KMS-11 (cell line): ENCODE data around the gene CDC27.
"Not testable (repeated sequence)": the region's sequence is repeated elsewhere in the genome, so short reads cannot be mapped to it uniquely, and the experiment has no call there.

Experiments used
- H2AFZ ChIP-seq: fragments of 200-600 bp; sonication (generic); 2 replicates; pipeline ENCODE4 v1.6.1; 2016; ENCODE audit warnings: antibody characterized with exemption, mixed run types, low read depth
- H3K27ac ChIP-seq: fragments of 200-600 bp; sonication (generic); 2 replicates; pipeline ENCODE4 v1.6.1; 2016; ENCODE audit warnings: mild to moderate bottlenecking, mixed run types
- H3K27me3 ChIP-seq: fragments of 200-600 bp; sonication (generic); 2 replicates; pipeline ENCODE4 v1.6.1; 2017; ENCODE audit warnings: mild to moderate bottlenecking, low read depth, mixed run types, moderate library complexity; ENCODE audit not compliant: insufficient read depth
- H3K36me3 ChIP-seq: fragments of 200-600 bp; sonication (generic); 2 replicates; pipeline ENCODE4 v1.6.1; 2017; ENCODE audit warnings: mild to moderate bottlenecking, mixed run types; ENCODE audit not compliant: insufficient read depth
- H3K4me1 ChIP-seq: fragments of 200-600 bp; sonication (generic); 2 replicates; pipeline ENCODE4 v1.6.1; 2016; ENCODE audit warnings: mild to moderate bottlenecking, low read depth, mixed run types; ENCODE audit not compliant: poor library complexity, severe bottlenecking
- H3K4me2 ChIP-seq: fragments of 200-600 bp; sonication (generic); 2 replicates; pipeline ENCODE4 v1.7.0; 2016; ENCODE audit warnings: mild to moderate bottlenecking, mixed run types
- H3K4me3 ChIP-seq: fragments of 200-600 bp; sonication (generic); IDR thresholded peaks from 2 replicates; pipeline ENCODE4 v1.6.1; 2017; ENCODE audit warnings: low read depth, low read length, mixed read lengths; ENCODE audit not compliant: insufficient read depth
- H3K79me2 ChIP-seq: fragments of 200-600 bp; sonication (generic); 2 replicates; pipeline ENCODE4 v1.6.1; 2016; ENCODE audit warnings: low read depth, mixed run types; ENCODE audit not compliant: insufficient read depth
- H3K9ac ChIP-seq: fragments of 200-600 bp; sonication (generic); 2 replicates; pipeline ENCODE4 v1.6.1; 2016; ENCODE audit warnings: mild to moderate bottlenecking, mixed run types
- H4K20me1 ChIP-seq: fragments of 200-600 bp; sonication (generic); 2 replicates; pipeline ENCODE4 v1.6.1; 2016; ENCODE audit warnings: mild to moderate bottlenecking, mixed run types; ENCODE audit not compliant: insufficient read depth
- CTCF ChIP-seq: fragments of 200-600 bp; sonication (generic); conservative IDR thresholded peaks from 2 replicates; pipeline ENCODE4 v1.6.1; 2017; ENCODE audit warnings: low read depth, mild to moderate bottlenecking, antibody characterized with exemption, low read length, moderate library complexity, mixed read lengths

The CDC27 gene

GRCh38 chr17:47218896-47219430, 29.9 kb upstream of the CDC27 start:
- H3K36me3 ChIP-seq, result no peaks in the 10 kb centered on the region
- H3K79me2 ChIP-seq, result no peaks in the 10 kb centered on the region
- no peak overlapping the region for H3K4me3 ChIP-seq
- H3K4me1 ChIP-seq, result peaks cover 7% of the 10 kb centered on the region
- no peak overlapping the region for H3K4me2 ChIP-seq
- TF ChIP-seq CTCF, result no peak
- H3K27ac ChIP-seq, result no peak overlapping the region
- H3K9ac ChIP-seq, result no peak overlapping the region
- H2AFZ ChIP-seq, result no peak overlapping the region
- H4K20me1 ChIP-seq, result no peaks in the 10 kb centered on the region
- H3K27me3 ChIP-seq, result no peaks in the 10 kb centered on the region

GRCh38 chr17:47217279-47217678, 28.2 kb upstream of the CDC27 start:
- not testable (repeated sequence) for H3K27ac ChIP-seq
- peaks cover 14% of the 10 kb centered on the region for H3K4me1 ChIP-seq

GRCh38 chr17:47216821-47217220, 27.7 kb upstream of the CDC27 start:
- not testable (repeated sequence) for H3K4me2 ChIP-seq, H3K27me3 ChIP-seq, H3K79me2 ChIP-seq, H2AFZ ChIP-seq, H3K4me3 ChIP-seq, H3K27ac ChIP-seq, H4K20me1 ChIP-seq, H3K36me3 ChIP-seq, H3K9ac ChIP-seq
- peaks cover 16% of the 10 kb centered on the region for H3K4me1 ChIP-seq

More at GRCh38 chr17:47217279-47217678, 28.2 kb upstream of the CDC27 start:
- H3K4me2 ChIP-seq, H2AFZ ChIP-seq, H4K20me1 ChIP-seq, H3K9ac ChIP-seq, H3K79me2 ChIP-seq, H3K4me3 ChIP-seq, H3K36me3 ChIP-seq, H3K27me3 ChIP-seq: not testable (repeated sequence)

GRCh38 chr17:47214931-47215330, 25.8 kb upstream of the CDC27 start:
- Histone ChIP-seq H3K79me2 (no peaks in the 10 kb centered on the region), H3K27ac (no peak overlapping the region), H3K9ac (no peak overlapping the region), H2AFZ (no peak overlapping the region), H3K27me3 (no peaks in the 10 kb centered on the region), H3K4me1 (peaks cover 16% of the 10 kb centered on the region), H3K4me2 (no peak overlapping the region), H3K4me3 (no peak overlapping the region), H3K36me3 (no peaks in the 10 kb centered on the region), H4K20me1 (no peaks in the 10 kb centered on the region)
- no peak for TF ChIP-seq CTCF

- Histone ChIP-seq H3K4me2 (no peak overlapping the region), H4K20me1 (no peaks in the 10 kb centered on the region), H3K9ac (no peak overlapping the region), H3K27me3 (no peaks in the 10 kb centered on the region), H3K36me3 (no peaks in the 10 kb centered on the region), H3K4me1 (peaks cover 12% of the 10 kb centered on the region), H3K27ac (no peak overlapping the region), H2AFZ (no peak overlapping the region), H3K79me2 (no peaks in the 10 kb centered on the region), H3K4me3 (no peak overlapping the region)
- no peak for TF ChIP-seq CTCF
These were observed 24.4 kb upstream of the CDC27 start for GRCh38 chr17:47213540-47213939.
